ENCODE data around the gene ZDHHC1. TPM values are rescaled to one million over a fixed set of nuclear protein-coding genes. Genes with fewer than 3 reads are reported as not detected.

The ZDHHC1 gene
- total RNA-seq, 4 donors from 2014 or later: 7.5 to 26.7 (median 17.3) TPM

- Histone ChIP-seq H3K4me3 (no peak overlapping the region), H3K36me3 (peaks cover 0 to 13% of the 10 kb centered on the region in 2 donors), H3K27ac (no peak overlapping the region), H3K9me3 (no peaks in the 10 kb centered on the region), H3K27me3 (no peaks in the 10 kb centered on the region), H3K4me1 (peaks cover 3 to 94% (median 59%) of the 10 kb centered on the region in 3 donors)
- no peak for TF ChIP-seq EP300 (IDR thresholded peaks at IDR 0.05)
- no peak for ATAC-seq
- 100% methylated on average over 1 of the region's 5 CpGs; no CpG with 5 or more reads in 1 of the 2 donors for WGBS, 2 donors (ENCODE audit: low coverage in 1 of 2)
Observed at GRCh38 chr16:67462279-67462655, 46.0 kb upstream of the ZDHHC1 start.

- Histone ChIP-seq H3K36me3 (peaks cover 0 to 13% of the 10 kb centered on the region in 2 donors), H3K4me3 (no peak overlapping the region), H3K9me3 (no peaks in the 10 kb centered on the region), H3K27me3 (no peaks in the 10 kb centered on the region), H3K27ac (peak overlapping the region in 1 of 4 donors; percentile 0), H3K4me1 (peaks cover 3 to 98% (median 65%) of the 10 kb centered on the region in 3 donors)
- no peak for ATAC-seq
- TF ChIP-seq CTCF (IDR thresholded peaks at IDR 0.05) (no peak), POLR2A (IDR thresholded peaks at IDR 0.05) (no peak), EP300 (IDR thresholded peaks at IDR 0.05) (no peak), POLR2AphosphoS5 (IDR thresholded peaks at IDR 0.05) (no peak)
- 17 to 83% methylated on average over 1 of the region's 8 CpGs for WGBS, 2 donors (ENCODE audit: low coverage in 1 of 2)
Observed at GRCh38 chr16:67461600-67462278, 45.5 kb upstream of the ZDHHC1 start.

GRCh38 chr16:67460961-67461360, 44.7 kb upstream of the ZDHHC1 start:
- TF ChIP-seq EP300 (IDR thresholded peaks at IDR 0.05) (no peak), CTCF (IDR thresholded peaks at IDR 0.05) (no peak), POLR2A (IDR thresholded peaks at IDR 0.05) (no peak), POLR2AphosphoS5 (IDR thresholded peaks at IDR 0.05) (no peak)
- no peaks in the 10 kb centered on the region for H3K27me3 ChIP-seq
- ATAC-seq: no peak
- H3K4me1 ChIP-seq: peaks cover 3 to 99% (median 70%) of the 10 kb centered on the region in 3 donors
- 80 to 100% methylated on average over 1 of the region's 2 CpGs for WGBS, 2 donors (ENCODE audit: low coverage in 1 of 2)
- peaks cover 0 to 13% of the 10 kb centered on the region in 2 donors for H3K36me3 ChIP-seq
- peak overlapping the region in 2 of 4 donors; percentile 66 to 68 for H3K27ac ChIP-seq
- H3K9me3 ChIP-seq: no peaks in the 10 kb centered on the region
- no peak overlapping the region for H3K4me3 ChIP-seq

GRCh38 chr16:67460168-67460567, 43.9 kb upstream of the ZDHHC1 start:
- Histone ChIP-seq H3K36me3 (peaks cover 0 to 13% of the 10 kb centered on the region in 2 donors), H3K4me1 (peaks cover 0 to 99% (median 65%) of the 10 kb centered on the region in 3 donors), H3K4me3 (no peak overlapping the region), H3K27ac (peak overlapping the region in 3 of 4 donors; percentile 38 to 68 (median 66)), H3K9me3 (no peaks in the 10 kb centered on the region), H3K27me3 (no peaks in the 10 kb centered on the region)
- TF ChIP-seq POLR2A (IDR thresholded peaks at IDR 0.05): no peak
- TF ChIP-seq POLR2AphosphoS5 (IDR thresholded peaks at IDR 0.05): no peak
- no peak for TF ChIP-seq CTCF (IDR thresholded peaks at IDR 0.05)
- no peak for TF ChIP-seq EP300 (IDR thresholded peaks at IDR 0.05)
- ATAC-seq: peak; percentile 17
- 88% methylated on average over 5 of the region's 5 CpGs; no CpG with 5 or more reads in 1 of the 2 donors for WGBS, 2 donors (ENCODE audit: low coverage in 1 of 2)

- no peak overlapping the region for H3K4me3 ChIP-seq
- TF ChIP-seq POLR2A (IDR thresholded peaks at IDR 0.05) (no peak), POLR2AphosphoS5 (IDR thresholded peaks at IDR 0.05) (peak; percentile 19)
- ATAC-seq: peak; percentile 52
- no CpG with 5 or more reads among the region's 3 CpGs for WGBS, 2 donors (ENCODE audit: low coverage in 1 of 2)
- H3K4me1 ChIP-seq: peaks cover 0 to 95% (median 65%) of the 10 kb centered on the region in 3 donors
- no peaks in the 10 kb centered on the region for H3K27me3 ChIP-seq
- H3K27ac ChIP-seq: peak overlapping the region in 3 of 4 donors; percentile 38 to 68 (median 66)
- peaks cover 0 to 13% of the 10 kb centered on the region in 2 donors for H3K36me3 ChIP-seq
- no peaks in the 10 kb centered on the region for H3K9me3 ChIP-seq
Observed at GRCh38 chr16:67459861-67460150, 43.5 kb upstream of the ZDHHC1 start.

All from gastroesophageal sphincter (tissue), 4 donors.